ENCODE measurements around the gene SLC16A2.

Gene SLC16A2

DNA sequence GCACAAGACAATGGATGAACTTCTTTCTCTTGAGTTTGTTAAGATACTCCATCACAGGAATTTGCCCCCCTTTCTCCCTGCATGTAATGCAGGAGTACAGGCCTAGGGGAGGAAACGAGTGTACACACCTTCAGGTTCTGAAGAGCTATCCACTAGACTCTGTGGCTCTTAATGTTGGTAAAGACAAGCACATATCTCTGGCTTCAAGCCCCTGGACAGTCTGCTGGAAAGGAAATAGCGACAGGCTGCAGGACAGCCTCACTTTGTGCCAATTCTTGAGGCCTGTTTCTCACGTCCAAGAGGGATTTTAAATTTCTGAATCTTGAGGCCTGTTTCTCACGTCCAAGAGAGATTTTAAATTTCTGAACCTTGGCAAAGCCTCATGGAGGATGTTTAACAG is 106.1 kb downstream of the SLC16A2 start:
- no peak for DNase-seq (ENCODE audit: low read depth in 1 of 2, low spot score in 1 of 2)
- H3K27me3 ChIP-seq (ENCODE audit: insufficient read depth, poor library complexity, severe bottlenecking): no peaks in the 10 kb centered on the region
- no peak overlapping the region for H3K27ac ChIP-seq (replicated peaks)
- TF ChIP-seq SPI1 (IDR thresholded peaks at IDR 0.05; ENCODE audit: borderline replicate concordance, low read depth): no peak
- TF ChIP-seq, protein P1, sequence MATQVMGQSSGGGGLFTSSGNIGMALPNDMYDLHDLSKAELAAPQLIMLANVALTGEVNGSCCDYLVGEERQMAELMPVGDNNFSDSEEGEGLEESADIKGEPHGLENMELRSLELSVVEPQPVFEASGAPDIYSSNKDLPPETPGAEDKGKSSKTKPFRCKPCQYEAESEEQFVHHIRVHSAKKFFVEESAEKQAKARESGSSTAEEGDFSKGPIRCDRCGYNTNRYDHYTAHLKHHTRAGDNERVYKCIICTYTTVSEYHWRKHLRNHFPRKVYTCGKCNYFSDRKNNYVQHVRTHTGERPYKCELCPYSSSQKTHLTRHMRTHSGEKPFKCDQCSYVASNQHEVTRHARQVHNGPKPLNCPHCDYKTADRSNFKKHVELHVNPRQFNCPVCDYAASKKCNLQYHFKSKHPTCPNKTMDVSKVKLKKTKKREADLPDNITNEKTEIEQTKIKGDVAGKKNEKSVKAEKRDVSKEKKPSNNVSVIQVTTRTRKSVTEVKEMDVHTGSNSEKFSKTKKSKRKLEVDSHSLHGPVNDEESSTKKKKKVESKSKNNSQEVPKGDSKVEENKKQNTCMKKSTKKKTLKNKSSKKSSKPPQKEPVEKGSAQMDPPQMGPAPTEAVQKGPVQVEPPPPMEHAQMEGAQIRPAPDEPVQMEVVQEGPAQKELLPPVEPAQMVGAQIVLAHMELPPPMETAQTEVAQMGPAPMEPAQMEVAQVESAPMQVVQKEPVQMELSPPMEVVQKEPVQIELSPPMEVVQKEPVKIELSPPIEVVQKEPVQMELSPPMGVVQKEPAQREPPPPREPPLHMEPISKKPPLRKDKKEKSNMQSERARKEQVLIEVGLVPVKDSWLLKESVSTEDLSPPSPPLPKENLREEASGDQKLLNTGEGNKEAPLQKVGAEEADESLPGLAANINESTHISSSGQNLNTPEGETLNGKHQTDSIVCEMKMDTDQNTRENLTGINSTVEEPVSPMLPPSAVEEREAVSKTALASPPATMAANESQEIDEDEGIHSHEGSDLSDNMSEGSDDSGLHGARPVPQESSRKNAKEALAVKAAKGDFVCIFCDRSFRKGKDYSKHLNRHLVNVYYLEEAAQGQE (IDR thresholded peaks at IDR 0.05; ENCODE audit: insufficient replicate concordance, low read depth): no peak
- H3K4me3 ChIP-seq (replicated peaks; ENCODE audit: insufficient read depth, low read length): no peak overlapping the region

DNA sequence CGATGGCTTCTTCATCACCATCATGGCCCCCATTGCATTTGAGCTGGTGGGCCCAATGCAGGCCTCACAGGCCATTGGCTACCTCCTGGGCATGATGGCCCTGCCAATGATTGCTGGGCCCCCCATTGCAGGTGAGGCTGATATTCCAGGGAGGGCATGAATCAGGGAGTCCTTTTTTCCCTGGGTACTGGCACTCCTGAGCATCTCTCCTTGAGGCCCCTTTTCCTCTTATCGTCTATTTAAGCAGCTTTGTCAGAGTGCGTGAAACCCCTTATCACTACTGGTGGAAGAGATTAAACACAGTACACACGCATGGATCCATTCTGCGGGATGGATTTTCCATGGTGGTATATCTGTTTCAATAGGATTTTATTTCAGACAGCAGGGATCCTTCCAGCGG is 108.0 kb downstream of the SLC16A2 start:
- DNase-seq (ENCODE audit: low read depth in 1 of 2, low spot score in 1 of 2): no peak
- no peaks in the 10 kb centered on the region for H3K27me3 ChIP-seq (ENCODE audit: insufficient read depth, poor library complexity, severe bottlenecking)
- no peak overlapping the region for H3K4me3 ChIP-seq (replicated peaks; ENCODE audit: insufficient read depth, low read length)
- H3K27ac ChIP-seq (replicated peaks): no peak overlapping the region
- TF ChIP-seq, protein P1 (IDR thresholded peaks at IDR 0.05; ENCODE audit: insufficient replicate concordance, low read depth): no peak
- no peak for TF ChIP-seq GABPA (IDR thresholded peaks at IDR 0.05; ENCODE audit: low read depth)
- TF ChIP-seq SPI1 (IDR thresholded peaks at IDR 0.05; ENCODE audit: borderline replicate concordance, low read depth): no peak
- no peak for TF ChIP-seq POLR2AphosphoS5 (IDR thresholded peaks at IDR 0.05; ENCODE audit: low read depth)
- TF ChIP-seq, protein P2, sequence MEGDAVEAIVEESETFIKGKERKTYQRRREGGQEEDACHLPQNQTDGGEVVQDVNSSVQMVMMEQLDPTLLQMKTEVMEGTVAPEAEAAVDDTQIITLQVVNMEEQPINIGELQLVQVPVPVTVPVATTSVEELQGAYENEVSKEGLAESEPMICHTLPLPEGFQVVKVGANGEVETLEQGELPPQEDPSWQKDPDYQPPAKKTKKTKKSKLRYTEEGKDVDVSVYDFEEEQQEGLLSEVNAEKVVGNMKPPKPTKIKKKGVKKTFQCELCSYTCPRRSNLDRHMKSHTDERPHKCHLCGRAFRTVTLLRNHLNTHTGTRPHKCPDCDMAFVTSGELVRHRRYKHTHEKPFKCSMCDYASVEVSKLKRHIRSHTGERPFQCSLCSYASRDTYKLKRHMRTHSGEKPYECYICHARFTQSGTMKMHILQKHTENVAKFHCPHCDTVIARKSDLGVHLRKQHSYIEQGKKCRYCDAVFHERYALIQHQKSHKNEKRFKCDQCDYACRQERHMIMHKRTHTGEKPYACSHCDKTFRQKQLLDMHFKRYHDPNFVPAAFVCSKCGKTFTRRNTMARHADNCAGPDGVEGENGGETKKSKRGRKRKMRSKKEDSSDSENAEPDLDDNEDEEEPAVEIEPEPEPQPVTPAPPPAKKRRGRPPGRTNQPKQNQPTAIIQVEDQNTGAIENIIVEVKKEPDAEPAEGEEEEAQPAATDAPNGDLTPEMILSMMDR (IDR thresholded peaks at IDR 0.05; ENCODE audit: insufficient read depth, low read length): no peak

DNA sequence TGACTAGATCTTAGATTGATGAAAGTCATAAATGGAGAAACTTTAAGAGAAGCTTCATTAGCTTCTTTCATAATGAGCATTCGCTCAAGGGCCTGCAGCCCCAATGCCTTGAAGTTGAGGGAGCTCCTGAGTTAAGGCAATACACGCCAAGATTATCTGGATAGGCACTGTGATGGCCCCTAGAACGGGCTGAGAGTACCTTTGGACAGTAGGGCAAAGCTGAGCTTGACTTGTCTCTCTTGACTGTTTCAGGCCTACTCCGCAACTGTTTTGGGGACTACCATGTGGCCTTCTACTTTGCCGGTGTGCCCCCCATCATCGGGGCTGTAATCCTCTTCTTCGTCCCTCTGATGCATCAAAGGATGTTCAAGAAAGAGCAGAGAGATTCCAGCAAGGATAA is 109.8 kb downstream of the SLC16A2 start:
- TF ChIP-seq GABPA (IDR thresholded peaks at IDR 0.05; ENCODE audit: low read depth): no peak
- TF ChIP-seq SPI1 (IDR thresholded peaks at IDR 0.05; ENCODE audit: borderline replicate concordance, low read depth): no peak
- TF ChIP-seq, protein P1 (IDR thresholded peaks at IDR 0.05; ENCODE audit: insufficient replicate concordance, low read depth): no peak
- TF ChIP-seq, protein P2 (IDR thresholded peaks at IDR 0.05; ENCODE audit: insufficient read depth, low read length): no peak
- no peak for TF ChIP-seq POLR2AphosphoS5 (IDR thresholded peaks at IDR 0.05; ENCODE audit: low read depth)
- Histone ChIP-seq H3K27ac (replicated peaks) (no peak overlapping the region), H3K4me3 (replicated peaks; ENCODE audit: insufficient read depth, low read length) (no peak overlapping the region), H3K27me3 (ENCODE audit: insufficient read depth, poor library complexity, severe bottlenecking) (no peaks in the 10 kb centered on the region)
- no peak for DNase-seq (ENCODE audit: low read depth in 1 of 2, low spot score in 1 of 2)

Data from HL-60 (cell line).